ENCODE results near the gene TNS1.

DNA sequence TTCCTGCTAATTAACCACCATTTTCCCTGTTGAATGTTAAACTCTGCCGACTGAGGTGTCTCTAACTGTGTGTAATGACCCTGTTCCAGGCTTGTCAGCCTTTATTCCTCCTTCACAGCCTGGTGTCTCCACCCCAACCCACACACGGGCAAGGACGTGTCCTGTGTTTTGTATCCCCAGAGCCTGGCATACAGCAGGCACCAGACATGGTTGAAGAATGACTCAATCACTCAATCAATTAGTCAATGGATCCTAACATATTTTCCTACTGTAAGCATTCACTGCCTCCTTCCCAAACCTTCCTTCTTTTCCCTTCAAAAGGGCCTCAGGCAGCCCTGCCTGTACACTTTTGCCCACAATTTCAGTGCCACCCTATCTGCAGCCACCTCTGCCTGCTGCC, 2.7 kb upstream of the TNS1 start:
- TF ChIP-seq TP53 (CRISPR knock-in tag; IDR thresholded peaks at IDR 0.05), result no peak
- no peak for TF ChIP-seq CBFB (CRISPR knock-in tag; IDR thresholded peaks at IDR 0.05; ENCODE audit: low read depth)
- TF ChIP-seq, protein P1, sequence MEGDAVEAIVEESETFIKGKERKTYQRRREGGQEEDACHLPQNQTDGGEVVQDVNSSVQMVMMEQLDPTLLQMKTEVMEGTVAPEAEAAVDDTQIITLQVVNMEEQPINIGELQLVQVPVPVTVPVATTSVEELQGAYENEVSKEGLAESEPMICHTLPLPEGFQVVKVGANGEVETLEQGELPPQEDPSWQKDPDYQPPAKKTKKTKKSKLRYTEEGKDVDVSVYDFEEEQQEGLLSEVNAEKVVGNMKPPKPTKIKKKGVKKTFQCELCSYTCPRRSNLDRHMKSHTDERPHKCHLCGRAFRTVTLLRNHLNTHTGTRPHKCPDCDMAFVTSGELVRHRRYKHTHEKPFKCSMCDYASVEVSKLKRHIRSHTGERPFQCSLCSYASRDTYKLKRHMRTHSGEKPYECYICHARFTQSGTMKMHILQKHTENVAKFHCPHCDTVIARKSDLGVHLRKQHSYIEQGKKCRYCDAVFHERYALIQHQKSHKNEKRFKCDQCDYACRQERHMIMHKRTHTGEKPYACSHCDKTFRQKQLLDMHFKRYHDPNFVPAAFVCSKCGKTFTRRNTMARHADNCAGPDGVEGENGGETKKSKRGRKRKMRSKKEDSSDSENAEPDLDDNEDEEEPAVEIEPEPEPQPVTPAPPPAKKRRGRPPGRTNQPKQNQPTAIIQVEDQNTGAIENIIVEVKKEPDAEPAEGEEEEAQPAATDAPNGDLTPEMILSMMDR (IDR thresholded peaks at IDR 0.05), result no peak
- TF ChIP-seq ZNF121 (CRISPR knock-in tag; IDR thresholded peaks at IDR 0.05), result no peak
- no peak for TF ChIP-seq GRHL2 (CRISPR knock-in tag; IDR thresholded peaks at IDR 0.05; ENCODE audit: insufficient replicate concordance, severe bottlenecking)
- TF ChIP-seq CREB1 (CRISPR knock-in tag; IDR thresholded peaks at IDR 0.05), result no peak

Measured in WTC11 (cell line).